SK-N-SH (cell line): ENCODE data around the gene WDFY1. TPM values are rescaled to one million over a fixed set of nuclear protein-coding genes. Genes with fewer than 3 reads are reported as not detected.

Experiments used
- CTCF ChIA-PET: fragments of 300-600, 350-600 bp; formaldehyde crosslinking; extraction: SDS; loops from one replicate; lab custom pipeline; 2021; lab: Yijun Ruan, JAX
- POLR2A ChIA-PET: fragments of 350-600 bp; sonication (Branson Sonifier 250); formaldehyde crosslinking; extraction: SDS; loops from one replicate; lab custom pipeline; 2020; ENCODE audit warnings: antibody characterized with exemption, inconsistent platforms; lab: Yijun Ruan, JAX
- DNase-seq: peaks from one replicate; pipeline ENCODE4 v3.0.0; 2012
- H2AFZ ChIP-seq: fragments of 200-600 bp; sonication (generic); 2 replicates; pipeline ENCODE4 v1.8.1; 2016; ENCODE audit warnings: antibody characterized with exemption, mild to moderate bottlenecking, low read depth
- H3F3A ChIP-seq: fragments of 200-600 bp; sonication (generic); replicated peaks from 2 replicates; pipeline ENCODE3; 2016; ENCODE audit warnings: antibody characterized with exemption, mild to moderate bottlenecking; ENCODE audit not compliant: insufficient read depth
- H3K27ac ChIP-seq, 2 experiments: fragments of 200-500 bp in 1 of 2; fragments of 200-600 bp in 1 of 2; sonication (Bioruptor generic) in 1 of 2; sonication (generic), shearing (Covaris generic) in 1 of 2; 2 replicates each; pipeline versions ENCODE4 v1.5.1 to v1.6.1; 2014 to 2016; ENCODE audit warnings: low read depth in 2 of 2, inconsistent platforms in 1 of 2, low read length in 1 of 2, mild to moderate bottlenecking in 1 of 2, mixed read lengths in 1 of 2
- H3K27me3 ChIP-seq: fragments of 200-600 bp; sonication (generic), shearing (Covaris generic); 2 replicates; pipeline ENCODE4 v1.6.1; 2016; ENCODE audit warnings: mixed run types; ENCODE audit not compliant: insufficient read depth
- H3K36me3 ChIP-seq, 2 experiments: fragments of 200-500 bp in 1 of 2; fragments of 200-600 bp in 1 of 2; sonication (Bioruptor generic) in 1 of 2; sonication (generic) in 1 of 2; replicated peaks in 1 of 2; 2 replicates each; pipeline versions ENCODE3 to v1.5.1; 2014 to 2016; ENCODE audit warnings: low read length in 1 of 2, mild to moderate bottlenecking in 1 of 2; ENCODE audit not compliant: insufficient read depth in 2 of 2, control insufficient read depth in 1 of 2
- H3K4me1 ChIP-seq, 2 experiments: fragments of 200-500 bp in 1 of 2; fragments of 200-600 bp in 1 of 2; sonication (Bioruptor generic) in 1 of 2; sonication (generic), shearing (Covaris generic) in 1 of 2; 2 replicates each; pipeline versions ENCODE4 v1.5.1 to v1.6.1; 2014 to 2016; ENCODE audit warnings: low read depth in 1 of 2, low read length in 1 of 2, mixed run types in 1 of 2; ENCODE audit not compliant: insufficient read depth in 2 of 2, control insufficient read depth in 1 of 2
- H3K4me2 ChIP-seq: fragments of 200-600 bp; sonication (generic), shearing (Covaris generic); 2 replicates; pipeline ENCODE4 v1.6.1; 2017; ENCODE audit warnings: mixed run types
- H3K4me3 ChIP-seq, 2 experiments: fragments of 200-500 bp in 1 of 2; fragments of 200-600 bp in 1 of 2; sonication (Bioruptor generic) in 1 of 2; sonication (generic), shearing (Covaris generic) in 1 of 2; 2 replicates each; pipeline versions ENCODE4 v1.5.1 to v1.8.1; 2014 to 2016; ENCODE audit warnings: low read depth in 2 of 2, inconsistent platforms in 1 of 2, low read length in 1 of 2, mild to moderate bottlenecking in 1 of 2, mixed read lengths in 1 of 2, moderate library complexity in 1 of 2
- H3K79me2 ChIP-seq: fragments of 200-600 bp; sonication (generic); 2 replicates; pipeline ENCODE4 v1.8.1; 2017; ENCODE audit warnings: mild to moderate bottlenecking; ENCODE audit not compliant: insufficient read depth
- H3K9ac ChIP-seq: fragments of 200-600 bp; sonication (generic); 2 replicates; pipeline ENCODE4 v1.6.1; 2017; ENCODE audit warnings: mixed run types
- H3K9me2 ChIP-seq: fragments of 200-600 bp; sonication (generic); 2 replicates; pipeline ENCODE4 v1.6.1; 2017; ENCODE audit warnings: mixed run types
- H3K9me3 ChIP-seq: fragments of 200-600 bp; sonication (generic); 2 replicates; pipeline ENCODE4 v1.6.1; 2017; ENCODE audit warnings: mixed run types, mild to moderate bottlenecking, moderate library complexity
- H4K20me1 ChIP-seq: fragments of 200-600 bp; sonication (generic); 2 replicates; pipeline ENCODE4 v1.6.1; 2017; ENCODE audit warnings: mild to moderate bottlenecking, mixed run types; ENCODE audit not compliant: insufficient read depth
- EZH2phosphoT487 ChIP-seq: fragments of 200-600 bp; sonication (generic); IDR thresholded peaks from 2 replicates; pipeline ENCODE4 v1.6.1; 2017; ENCODE audit warnings: low read depth, mixed run types, mild to moderate bottlenecking, antibody characterized with exemption, moderate library complexity, borderline replicate concordance
- FOXJ3 ChIP-seq: sonication (generic); formaldehyde crosslinking; IDR thresholded peaks from 2 replicates; pipeline ENCODE4 v1.5.1; 2020; ENCODE audit warnings: mild to moderate bottlenecking, missing genetic modification reagents
- FOXM1 ChIP-seq: IDR thresholded peaks from 2 replicates; pipeline ENCODE4 v1.4.0; 2012; ENCODE audit warnings: low read depth, mild to moderate bottlenecking
- GABPA ChIP-seq: IDR thresholded peaks from 2 replicates; pipeline ENCODE4 v1.4.0; 2012; ENCODE audit warnings: low read depth, mild to moderate bottlenecking
- JUND ChIP-seq: IDR thresholded peaks from 2 replicates; pipeline ENCODE4 v1.4.0; 2012
- MXI1 ChIP-seq: IDR thresholded peaks from 2 replicates; pipeline ENCODE4 v1.6.1; 2012; ENCODE audit warnings: mild to moderate bottlenecking, low read depth, low read length, improper control_type of control experiment
- RAD21 ChIP-seq: IDR thresholded peaks from 2 replicates; pipeline ENCODE4 v1.6.1; 2012; ENCODE audit warnings: mild to moderate bottlenecking, low read length
- RCOR1 ChIP-seq: fragments of 150-350 bp; IDR thresholded peaks from 2 replicates; pipeline ENCODE4 v1.6.1; 2017; ENCODE audit warnings: antibody characterized with exemption, low read length
- RFX5 ChIP-seq: IDR thresholded peaks from 2 replicates; pipeline ENCODE4 v1.6.1; 2012; ENCODE audit warnings: mild to moderate bottlenecking, improper control_type of control experiment, low read length
- TEAD4 ChIP-seq: IDR thresholded peaks from 2 replicates; pipeline ENCODE4 v1.4.0; 2012; ENCODE audit warnings: mild to moderate bottlenecking, borderline replicate concordance; ENCODE audit not compliant: insufficient read depth
- YY1 ChIP-seq: IDR thresholded peaks from 2 replicates; pipeline ENCODE4 v1.4.0; 2012; ENCODE audit warnings: low read depth, mild to moderate bottlenecking
- WGBS: methylation state at CpG from one replicate; pipeline ENCODE4 v1.1.6; 2017; ENCODE audit warnings: low lambda C conversion rate; 5-methylcytosine and 5-hydroxymethylcytosine counted together
- polyA plus RNA-seq, 3 experiments: library from polyadenylated mRNA; depleted of rRNA; stranded (reverse); fragments of >200 nt; gene quantifications; 2 replicates each; pipeline ENCODE4 v1.2.3, GENCODE V29; 2012
- TF ChIP-seq, protein P1 (sequence below): IDR thresholded peaks from 2 replicates; pipeline ENCODE4 v1.6.1; 2012; ENCODE audit warnings: mild to moderate bottlenecking, low read depth, low read length, moderate library complexity
- TF ChIP-seq, protein P2 (sequence below): IDR thresholded peaks from 2 replicates; pipeline ENCODE4 v1.4.0; 2012; ENCODE audit warnings: low read depth, borderline replicate concordance
- TF ChIP-seq, protein P3 (sequence below): IDR thresholded peaks from 2 replicates; pipeline ENCODE4; 2012

The WDFY1 gene
- polyA plus RNA-seq, 1 of the 3 experiments (the other 2 are of a cell fraction), result 21.7 TPM

DNA sequence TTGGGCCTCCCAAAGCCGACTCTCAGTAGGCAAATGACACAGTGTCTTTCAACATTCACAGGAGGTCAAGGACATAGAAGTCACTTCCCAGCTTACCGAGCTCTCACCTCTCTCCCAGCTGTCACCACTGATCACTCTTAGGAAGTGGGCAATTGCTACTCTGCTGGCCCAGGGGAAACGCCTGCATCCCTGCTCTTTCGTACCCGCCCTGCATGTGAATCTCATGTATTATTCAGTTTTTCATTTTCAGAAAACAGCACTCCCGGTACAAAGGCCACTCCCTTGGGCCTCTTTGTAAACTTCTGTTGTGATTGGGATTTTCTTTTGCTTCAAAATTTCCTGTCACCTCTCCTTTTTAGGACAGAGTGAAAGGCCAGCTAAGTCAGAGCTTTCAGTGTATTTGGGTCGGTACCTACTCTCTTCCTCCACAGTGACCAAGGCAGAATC is 27.5 kb upstream of the WDFY1 start:
- H3K27ac ChIP-seq, result no peak overlapping the region

More for the DNA sequence above, 27.5 kb upstream of the WDFY1 start:
- no peak overlapping the region for H2AFZ ChIP-seq
- H3K36me3 ChIP-seq, result peaks cover 19 to 27% of the 10 kb centered on the region in 2 experiments
- ChIA-PET POLR2A (no interaction called here), CTCF (interaction anchor here (9.4 to 17.0 kb wide), 2 partner anchors 18 to 314 kb away, joined by 255 to 288 read pairs; no protein-coding TSS in a partner anchor)
- H3K4me3 ChIP-seq, result no peak overlapping the region
- H3K4me1 ChIP-seq, result peaks cover 0 to 8% of the 10 kb centered on the region in 2 experiments; a peak in 1 of 4 replicates
- DNase-seq, result no peak
- no peaks in the 10 kb centered on the region; the same call in 1 of the 2 replicates for H3K79me2 ChIP-seq
- no peaks in the 10 kb centered on the region for H3K9me2 ChIP-seq
- H3K27me3 ChIP-seq, result no peaks in the 10 kb centered on the region
- no peaks in the 10 kb centered on the region for H4K20me1 ChIP-seq
- no peak overlapping the region for H3K4me2 ChIP-seq
- no peak overlapping the region for H3K9ac ChIP-seq
- H3F3A ChIP-seq, result peaks cover 17% of the 10 kb centered on the region
- 92% methylated on average over 7 of the region's 7 CpGs for WGBS
- TF ChIP-seq FOXJ3 (CRISPR knock-in tag) (no peak), YY1 (no peak), TEAD4 (no peak), FOXM1 (no peak), JUND (no peak), GABPA (no peak), RAD21 (no peak), RCOR1 (no peak), RFX5 (no peak), MXI1 (no peak), EZH2phosphoT487 (no peak)
- TF ChIP-seq, protein P1, sequence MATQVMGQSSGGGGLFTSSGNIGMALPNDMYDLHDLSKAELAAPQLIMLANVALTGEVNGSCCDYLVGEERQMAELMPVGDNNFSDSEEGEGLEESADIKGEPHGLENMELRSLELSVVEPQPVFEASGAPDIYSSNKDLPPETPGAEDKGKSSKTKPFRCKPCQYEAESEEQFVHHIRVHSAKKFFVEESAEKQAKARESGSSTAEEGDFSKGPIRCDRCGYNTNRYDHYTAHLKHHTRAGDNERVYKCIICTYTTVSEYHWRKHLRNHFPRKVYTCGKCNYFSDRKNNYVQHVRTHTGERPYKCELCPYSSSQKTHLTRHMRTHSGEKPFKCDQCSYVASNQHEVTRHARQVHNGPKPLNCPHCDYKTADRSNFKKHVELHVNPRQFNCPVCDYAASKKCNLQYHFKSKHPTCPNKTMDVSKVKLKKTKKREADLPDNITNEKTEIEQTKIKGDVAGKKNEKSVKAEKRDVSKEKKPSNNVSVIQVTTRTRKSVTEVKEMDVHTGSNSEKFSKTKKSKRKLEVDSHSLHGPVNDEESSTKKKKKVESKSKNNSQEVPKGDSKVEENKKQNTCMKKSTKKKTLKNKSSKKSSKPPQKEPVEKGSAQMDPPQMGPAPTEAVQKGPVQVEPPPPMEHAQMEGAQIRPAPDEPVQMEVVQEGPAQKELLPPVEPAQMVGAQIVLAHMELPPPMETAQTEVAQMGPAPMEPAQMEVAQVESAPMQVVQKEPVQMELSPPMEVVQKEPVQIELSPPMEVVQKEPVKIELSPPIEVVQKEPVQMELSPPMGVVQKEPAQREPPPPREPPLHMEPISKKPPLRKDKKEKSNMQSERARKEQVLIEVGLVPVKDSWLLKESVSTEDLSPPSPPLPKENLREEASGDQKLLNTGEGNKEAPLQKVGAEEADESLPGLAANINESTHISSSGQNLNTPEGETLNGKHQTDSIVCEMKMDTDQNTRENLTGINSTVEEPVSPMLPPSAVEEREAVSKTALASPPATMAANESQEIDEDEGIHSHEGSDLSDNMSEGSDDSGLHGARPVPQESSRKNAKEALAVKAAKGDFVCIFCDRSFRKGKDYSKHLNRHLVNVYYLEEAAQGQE, result no peak
- TF ChIP-seq, protein P2, sequence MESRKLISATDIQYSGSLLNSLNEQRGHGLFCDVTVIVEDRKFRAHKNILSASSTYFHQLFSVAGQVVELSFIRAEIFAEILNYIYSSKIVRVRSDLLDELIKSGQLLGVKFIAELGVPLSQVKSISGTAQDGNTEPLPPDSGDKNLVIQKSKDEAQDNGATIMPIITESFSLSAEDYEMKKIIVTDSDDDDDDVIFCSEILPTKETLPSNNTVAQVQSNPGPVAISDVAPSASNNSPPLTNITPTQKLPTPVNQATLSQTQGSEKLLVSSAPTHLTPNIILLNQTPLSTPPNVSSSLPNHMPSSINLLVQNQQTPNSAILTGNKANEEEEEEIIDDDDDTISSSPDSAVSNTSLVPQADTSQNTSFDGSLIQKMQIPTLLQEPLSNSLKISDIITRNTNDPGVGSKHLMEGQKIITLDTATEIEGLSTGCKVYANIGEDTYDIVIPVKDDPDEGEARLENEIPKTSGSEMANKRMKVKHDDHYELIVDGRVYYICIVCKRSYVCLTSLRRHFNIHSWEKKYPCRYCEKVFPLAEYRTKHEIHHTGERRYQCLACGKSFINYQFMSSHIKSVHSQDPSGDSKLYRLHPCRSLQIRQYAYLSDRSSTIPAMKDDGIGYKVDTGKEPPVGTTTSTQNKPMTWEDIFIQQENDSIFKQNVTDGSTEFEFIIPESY, result no peak
- TF ChIP-seq, protein P3, sequence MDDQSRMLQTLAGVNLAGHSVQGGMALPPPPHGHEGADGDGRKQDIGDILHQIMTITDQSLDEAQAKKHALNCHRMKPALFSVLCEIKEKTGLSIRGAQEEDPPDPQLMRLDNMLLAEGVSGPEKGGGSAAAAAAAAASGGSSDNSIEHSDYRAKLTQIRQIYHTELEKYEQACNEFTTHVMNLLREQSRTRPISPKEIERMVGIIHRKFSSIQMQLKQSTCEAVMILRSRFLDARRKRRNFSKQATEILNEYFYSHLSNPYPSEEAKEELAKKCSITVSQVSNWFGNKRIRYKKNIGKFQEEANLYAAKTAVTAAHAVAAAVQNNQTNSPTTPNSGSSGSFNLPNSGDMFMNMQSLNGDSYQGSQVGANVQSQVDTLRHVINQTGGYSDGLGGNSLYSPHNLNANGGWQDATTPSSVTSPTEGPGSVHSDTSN, result no peak
- TF ChIP-seq, all 33 proteins: peak for 0
- no peaks in the 10 kb centered on the region for H3K9me3 ChIP-seq
